ENCODE results near the gene CDK19.

DNA sequence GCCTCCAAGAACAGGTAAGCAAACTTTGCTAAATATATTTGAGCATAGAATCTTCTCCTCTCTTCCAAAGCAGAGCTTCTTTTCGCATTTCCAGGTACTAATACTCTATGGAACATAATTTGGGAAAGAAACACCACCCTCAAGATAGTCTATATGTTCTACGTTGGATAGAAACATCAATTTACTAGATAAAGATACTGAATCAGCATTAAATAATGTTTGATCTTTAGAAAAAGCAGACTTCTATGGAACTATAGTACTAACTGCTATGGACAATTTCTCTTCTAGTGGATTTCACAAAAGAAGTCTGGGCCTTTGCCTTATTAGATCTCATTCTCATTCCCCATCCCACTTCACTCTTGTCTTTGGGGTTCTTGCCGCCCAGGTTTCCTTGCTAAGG lies 103.0 kb downstream of the CDK19 start:
- TF ChIP-seq TAF1 (IDR thresholded peaks at IDR 0.05; ENCODE audit: low read depth), result no peak
- no peak for TF ChIP-seq RAD21 (conservative IDR thresholded peaks at IDR 0.05)
- no peak for TF ChIP-seq MXI1 (conservative IDR thresholded peaks at IDR 0.05; ENCODE audit: poor library complexity, severe bottlenecking)
- TF ChIP-seq, protein P1, sequence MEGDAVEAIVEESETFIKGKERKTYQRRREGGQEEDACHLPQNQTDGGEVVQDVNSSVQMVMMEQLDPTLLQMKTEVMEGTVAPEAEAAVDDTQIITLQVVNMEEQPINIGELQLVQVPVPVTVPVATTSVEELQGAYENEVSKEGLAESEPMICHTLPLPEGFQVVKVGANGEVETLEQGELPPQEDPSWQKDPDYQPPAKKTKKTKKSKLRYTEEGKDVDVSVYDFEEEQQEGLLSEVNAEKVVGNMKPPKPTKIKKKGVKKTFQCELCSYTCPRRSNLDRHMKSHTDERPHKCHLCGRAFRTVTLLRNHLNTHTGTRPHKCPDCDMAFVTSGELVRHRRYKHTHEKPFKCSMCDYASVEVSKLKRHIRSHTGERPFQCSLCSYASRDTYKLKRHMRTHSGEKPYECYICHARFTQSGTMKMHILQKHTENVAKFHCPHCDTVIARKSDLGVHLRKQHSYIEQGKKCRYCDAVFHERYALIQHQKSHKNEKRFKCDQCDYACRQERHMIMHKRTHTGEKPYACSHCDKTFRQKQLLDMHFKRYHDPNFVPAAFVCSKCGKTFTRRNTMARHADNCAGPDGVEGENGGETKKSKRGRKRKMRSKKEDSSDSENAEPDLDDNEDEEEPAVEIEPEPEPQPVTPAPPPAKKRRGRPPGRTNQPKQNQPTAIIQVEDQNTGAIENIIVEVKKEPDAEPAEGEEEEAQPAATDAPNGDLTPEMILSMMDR (IDR thresholded peaks at IDR 0.05; ENCODE audit: poor library complexity, severe bottlenecking), result no peak
- no peak for TF ChIP-seq EZH2 (IDR thresholded peaks at IDR 0.05; ENCODE audit: borderline replicate concordance, insufficient read depth, low read length, poor library complexity, severe bottlenecking)
- TF ChIP-seq, protein P2, sequence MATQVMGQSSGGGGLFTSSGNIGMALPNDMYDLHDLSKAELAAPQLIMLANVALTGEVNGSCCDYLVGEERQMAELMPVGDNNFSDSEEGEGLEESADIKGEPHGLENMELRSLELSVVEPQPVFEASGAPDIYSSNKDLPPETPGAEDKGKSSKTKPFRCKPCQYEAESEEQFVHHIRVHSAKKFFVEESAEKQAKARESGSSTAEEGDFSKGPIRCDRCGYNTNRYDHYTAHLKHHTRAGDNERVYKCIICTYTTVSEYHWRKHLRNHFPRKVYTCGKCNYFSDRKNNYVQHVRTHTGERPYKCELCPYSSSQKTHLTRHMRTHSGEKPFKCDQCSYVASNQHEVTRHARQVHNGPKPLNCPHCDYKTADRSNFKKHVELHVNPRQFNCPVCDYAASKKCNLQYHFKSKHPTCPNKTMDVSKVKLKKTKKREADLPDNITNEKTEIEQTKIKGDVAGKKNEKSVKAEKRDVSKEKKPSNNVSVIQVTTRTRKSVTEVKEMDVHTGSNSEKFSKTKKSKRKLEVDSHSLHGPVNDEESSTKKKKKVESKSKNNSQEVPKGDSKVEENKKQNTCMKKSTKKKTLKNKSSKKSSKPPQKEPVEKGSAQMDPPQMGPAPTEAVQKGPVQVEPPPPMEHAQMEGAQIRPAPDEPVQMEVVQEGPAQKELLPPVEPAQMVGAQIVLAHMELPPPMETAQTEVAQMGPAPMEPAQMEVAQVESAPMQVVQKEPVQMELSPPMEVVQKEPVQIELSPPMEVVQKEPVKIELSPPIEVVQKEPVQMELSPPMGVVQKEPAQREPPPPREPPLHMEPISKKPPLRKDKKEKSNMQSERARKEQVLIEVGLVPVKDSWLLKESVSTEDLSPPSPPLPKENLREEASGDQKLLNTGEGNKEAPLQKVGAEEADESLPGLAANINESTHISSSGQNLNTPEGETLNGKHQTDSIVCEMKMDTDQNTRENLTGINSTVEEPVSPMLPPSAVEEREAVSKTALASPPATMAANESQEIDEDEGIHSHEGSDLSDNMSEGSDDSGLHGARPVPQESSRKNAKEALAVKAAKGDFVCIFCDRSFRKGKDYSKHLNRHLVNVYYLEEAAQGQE (IDR thresholded peaks at IDR 0.05; ENCODE audit: borderline replicate concordance), result no peak
- no peak for TF ChIP-seq POLR2AphosphoS5 (IDR thresholded peaks at IDR 0.05)

Measured in neural cell (in vitro differentiated cells).